Measurements from ENCODE around the gene TKFC.

The TKFC gene

DNA sequence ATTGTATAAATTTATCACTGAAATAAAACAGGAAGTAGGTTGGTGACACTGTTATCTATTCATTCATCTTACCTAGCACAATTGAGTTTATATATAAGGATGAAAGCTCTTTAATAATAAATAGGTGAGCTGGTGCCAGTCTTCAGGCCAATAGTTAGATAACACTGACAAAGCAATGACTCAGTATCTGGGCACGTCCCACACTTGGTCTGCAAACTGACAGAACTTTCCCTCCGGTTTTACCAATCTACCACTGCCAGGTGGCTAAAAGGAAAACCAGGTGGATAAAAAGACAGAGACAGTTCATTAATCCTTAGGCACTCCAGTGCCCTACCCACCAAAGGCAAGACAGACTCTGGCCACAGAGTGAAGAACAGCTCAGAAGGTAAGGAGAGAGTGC, 17.8 kb upstream of the TKFC start:
- no peak for DNase-seq (ENCODE audit: low read depth)

DNA sequence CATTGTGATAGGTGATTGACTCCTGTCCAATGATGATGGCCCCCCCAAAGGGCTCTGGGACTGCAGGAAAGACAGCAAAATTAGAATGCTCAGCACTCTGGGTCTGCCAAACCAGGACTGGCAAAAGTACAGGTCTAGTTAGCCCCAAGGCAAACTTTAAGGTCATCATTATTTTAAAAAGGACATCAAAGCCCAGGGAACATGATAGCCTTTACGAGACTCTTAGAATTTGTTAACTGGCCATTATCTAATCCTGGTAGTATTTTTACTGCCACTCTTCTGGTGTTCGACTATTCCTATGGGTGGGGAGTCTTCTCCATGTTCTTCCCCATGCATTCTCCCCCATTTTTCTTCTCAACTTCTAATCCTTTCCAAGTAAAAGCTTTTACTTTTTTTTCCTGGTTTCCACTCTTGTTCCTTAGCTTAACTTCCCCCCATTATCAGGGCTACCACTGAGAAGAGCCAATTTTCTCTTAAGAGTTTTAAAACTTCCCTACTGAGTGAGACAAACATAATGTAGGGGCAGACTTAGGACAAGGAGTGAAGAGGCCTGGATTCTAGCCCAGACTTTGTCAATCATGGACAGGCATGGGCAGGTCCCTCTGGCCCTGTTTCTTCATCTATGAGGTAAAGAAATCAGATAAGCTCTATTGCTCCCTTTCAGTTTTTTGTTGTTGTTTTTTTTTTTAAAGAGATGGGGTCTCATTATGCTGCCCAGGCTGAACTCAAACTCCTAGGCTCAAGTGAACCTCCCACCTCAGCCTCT, 7.2 kb upstream of the TKFC start:
- peak; percentile 85 for DNase-seq (ENCODE audit: low read depth)

DNA sequence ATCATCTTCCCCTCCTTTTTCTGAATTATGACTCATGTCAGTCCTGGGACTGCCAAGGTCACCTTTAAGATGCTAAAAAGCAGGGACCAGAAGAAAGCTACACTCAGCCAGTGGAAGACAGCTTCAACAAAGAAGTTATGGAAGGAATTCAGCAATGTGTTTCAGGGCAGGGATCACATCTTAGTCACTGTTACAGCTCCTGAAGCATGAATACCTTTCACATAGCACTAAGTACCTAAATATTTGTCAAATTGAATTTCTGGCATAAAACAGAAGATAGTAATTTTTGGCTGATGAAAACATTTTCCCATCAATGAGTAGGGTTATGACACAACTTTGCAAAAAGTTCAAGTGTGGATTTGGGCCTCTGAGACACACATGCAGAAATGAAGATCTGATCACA, 5.4 kb upstream of the TKFC start:
- peak; percentile 74 for DNase-seq (ENCODE audit: low read depth)

DNA sequence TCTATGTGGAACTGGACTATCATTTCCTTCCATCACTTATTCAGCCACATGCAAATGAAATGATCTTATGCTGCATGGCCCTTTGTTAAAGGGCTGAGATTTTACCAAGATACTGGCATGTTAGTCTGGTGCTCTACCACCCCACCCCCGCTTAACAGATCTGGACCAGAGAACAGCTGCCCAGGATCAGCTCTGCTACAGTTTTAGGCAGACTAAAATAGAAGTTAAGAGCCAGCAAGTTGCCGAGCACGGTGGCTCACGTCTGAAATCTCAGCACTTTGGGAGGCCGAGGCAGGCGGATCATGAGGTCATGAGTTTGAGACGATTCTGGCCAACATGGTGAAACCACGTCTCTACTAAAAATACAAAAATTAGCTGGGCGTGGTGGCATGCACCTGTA, 4.7 kb upstream of the TKFC start:
- DNase-seq (ENCODE audit: low read depth), result no peak

DNA sequence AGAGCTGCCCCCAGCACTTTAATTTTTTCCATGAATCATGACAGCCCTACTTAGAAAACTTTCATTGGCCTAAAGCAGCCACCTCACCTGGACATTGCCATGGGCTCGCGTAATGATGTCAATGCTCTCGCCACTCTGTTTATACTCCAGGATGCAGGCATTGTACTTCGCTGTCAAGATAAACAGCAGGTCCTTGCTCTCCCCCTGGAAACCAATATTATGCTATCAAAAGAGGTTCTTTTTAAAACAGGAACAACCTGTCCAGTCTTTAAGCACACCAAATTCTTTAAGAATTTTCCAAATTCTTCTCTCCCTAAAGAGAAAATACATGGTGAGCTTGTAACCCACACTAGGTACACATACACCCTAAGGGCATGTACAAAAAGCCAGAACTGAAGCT, 3.2 kb upstream of the TKFC start:
- DNase-seq (ENCODE audit: low read depth), result no peak

DNA sequence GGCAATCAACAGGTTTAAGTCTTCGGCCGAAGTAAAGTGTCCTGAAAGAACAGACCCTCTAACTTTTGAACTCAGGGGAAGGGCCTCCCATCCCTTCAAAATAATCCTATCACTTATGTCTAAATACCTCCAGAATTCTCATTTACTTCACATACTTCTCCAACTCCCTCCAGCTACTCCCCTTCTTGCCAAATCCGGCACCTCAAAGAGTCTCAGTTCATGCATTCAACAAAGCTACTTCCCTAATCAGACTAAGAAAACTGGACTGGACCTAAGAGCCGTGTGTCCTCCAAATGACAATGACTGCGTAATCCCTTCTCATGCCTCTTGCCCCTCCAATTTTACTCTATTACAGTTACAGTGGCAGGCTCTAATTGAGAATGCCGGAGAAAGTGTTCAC, 1.4 kb upstream of the TKFC start:
- no peak for DNase-seq (ENCODE audit: low read depth)

DNA sequence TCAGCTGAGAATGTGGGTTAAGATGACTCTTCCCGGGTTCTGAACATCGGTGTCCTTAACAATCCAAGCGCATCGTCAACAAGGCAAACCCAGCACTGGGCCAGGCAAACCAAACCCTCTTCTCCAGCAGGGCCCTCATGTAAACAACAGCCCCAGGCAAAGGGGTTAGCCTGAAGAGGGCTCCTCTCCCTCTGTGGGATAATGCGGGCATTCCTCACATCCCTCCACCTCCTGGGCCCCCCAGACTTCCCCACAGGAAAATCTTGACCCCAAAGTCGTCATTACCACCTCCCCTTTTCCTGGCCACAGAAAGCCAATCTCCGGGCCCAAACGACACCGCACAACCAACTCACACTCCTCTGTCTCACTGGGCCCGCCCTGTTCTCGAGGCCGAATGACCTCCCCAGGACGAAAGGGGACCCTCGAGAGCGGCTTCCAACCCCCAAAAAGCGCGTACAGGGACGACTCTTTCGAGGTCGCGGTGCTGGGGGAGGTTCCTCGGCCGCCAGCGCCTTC, 689 bp upstream of the TKFC start:
- DNase-seq (ENCODE audit: low read depth), result peak; percentile 43

DNA sequence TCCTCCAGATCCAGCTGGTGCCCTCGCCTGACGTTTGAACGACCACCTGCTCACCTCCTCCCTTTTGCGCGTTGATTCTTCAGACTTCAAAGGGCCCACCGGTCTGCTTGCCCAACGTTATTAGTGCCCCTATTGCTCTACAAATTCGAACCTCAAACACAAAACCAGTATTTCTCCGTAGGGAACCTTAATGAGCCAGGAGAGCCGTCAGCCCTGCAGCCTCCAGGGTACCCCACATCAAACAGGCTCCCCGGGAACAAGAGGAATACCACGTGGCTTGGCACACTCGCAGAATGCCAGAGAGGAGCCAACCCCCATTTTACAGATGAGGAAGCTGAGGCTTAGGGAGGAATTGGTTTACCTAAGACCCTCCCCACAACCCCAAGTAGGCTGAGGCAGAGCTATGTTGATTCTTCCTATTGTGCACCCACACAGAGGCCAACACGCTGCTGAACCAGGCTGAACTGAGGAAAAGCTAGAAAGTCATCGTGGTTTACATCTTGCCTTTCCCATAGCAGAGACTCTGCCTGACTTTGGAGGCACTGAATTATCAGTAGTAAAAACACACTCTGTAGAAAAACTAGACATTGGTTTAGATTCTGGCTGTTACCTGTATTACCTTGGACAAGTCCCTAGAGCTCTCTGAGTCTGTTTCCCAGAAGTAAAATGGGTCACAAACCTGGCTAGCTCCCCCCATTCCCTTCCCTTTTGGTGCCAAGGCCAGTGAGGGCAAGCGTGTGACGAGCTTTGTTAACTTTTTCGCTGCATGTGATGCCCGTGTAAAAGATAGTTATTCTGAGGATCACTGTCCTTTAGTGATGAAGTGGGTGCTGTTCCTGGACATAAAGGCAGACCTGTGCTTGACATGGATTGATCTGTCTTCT, 764 bp downstream of the TKFC start:
- DNase-seq (ENCODE audit: low read depth), result no peak

DNA sequence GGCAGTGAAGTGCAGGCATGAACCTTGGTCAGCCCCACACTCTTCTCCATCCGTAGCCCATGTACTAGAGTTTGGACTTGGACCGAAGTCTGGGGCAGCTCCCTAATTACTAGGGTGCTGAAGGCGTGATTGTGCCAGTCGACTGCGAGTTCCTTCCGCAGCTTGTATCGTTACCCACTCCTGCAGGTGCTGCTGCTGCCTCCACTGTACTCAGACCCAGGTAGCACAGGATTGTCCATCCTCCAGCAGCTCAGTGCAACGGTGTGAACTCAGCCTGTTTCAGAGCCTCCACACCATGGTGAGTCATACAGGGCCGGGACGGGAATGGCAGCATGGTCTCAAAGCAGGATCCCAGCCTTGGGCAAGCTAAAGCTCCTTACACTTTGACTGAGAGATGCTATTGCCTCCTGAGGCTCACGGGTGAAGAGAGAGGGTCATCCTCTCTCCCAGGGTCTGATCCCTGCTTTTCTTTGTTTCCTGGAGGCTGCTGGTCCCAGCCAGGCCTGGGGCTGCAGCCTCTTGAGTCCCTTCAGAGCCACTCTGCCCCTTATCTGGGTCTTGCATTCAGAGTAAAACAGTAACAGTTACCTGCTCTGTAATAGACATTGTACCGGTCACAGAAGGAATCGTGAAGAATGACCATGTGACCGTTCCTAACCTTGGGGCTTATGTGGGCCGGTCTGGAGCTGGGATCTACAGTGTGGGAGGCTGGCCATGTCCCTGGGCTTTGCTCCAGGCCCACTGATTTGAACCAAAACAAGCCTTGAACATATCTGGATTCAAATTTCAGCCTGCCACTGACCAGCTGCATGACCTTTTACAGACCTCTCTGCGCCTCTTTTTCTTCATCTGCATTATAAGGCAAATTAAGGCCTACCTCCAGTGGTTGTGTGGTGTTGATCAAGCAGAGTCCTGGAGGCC, 1.7 kb downstream of the TKFC start:
- DNase-seq (ENCODE audit: low read depth), result peak; percentile 81

DNA sequence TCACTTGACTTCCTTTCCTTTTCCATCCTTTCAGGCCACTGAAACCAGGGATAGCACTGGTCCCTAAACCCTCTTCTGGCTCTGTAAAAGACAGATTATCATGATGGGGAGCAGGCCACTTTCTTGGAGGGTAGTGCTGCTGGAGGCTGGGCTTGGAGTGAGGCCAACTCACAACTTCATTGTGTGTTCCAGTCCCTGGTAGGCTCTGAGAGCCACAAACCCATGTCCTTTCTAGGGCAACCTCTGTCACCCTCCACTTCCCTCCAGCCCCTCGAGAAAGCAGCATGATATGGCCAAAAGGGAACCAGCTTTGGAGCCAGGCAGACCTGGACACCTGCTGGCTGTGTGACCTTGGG, 2.3 kb downstream of the TKFC start:
- no peak for DNase-seq (ENCODE audit: low read depth)

DNA sequence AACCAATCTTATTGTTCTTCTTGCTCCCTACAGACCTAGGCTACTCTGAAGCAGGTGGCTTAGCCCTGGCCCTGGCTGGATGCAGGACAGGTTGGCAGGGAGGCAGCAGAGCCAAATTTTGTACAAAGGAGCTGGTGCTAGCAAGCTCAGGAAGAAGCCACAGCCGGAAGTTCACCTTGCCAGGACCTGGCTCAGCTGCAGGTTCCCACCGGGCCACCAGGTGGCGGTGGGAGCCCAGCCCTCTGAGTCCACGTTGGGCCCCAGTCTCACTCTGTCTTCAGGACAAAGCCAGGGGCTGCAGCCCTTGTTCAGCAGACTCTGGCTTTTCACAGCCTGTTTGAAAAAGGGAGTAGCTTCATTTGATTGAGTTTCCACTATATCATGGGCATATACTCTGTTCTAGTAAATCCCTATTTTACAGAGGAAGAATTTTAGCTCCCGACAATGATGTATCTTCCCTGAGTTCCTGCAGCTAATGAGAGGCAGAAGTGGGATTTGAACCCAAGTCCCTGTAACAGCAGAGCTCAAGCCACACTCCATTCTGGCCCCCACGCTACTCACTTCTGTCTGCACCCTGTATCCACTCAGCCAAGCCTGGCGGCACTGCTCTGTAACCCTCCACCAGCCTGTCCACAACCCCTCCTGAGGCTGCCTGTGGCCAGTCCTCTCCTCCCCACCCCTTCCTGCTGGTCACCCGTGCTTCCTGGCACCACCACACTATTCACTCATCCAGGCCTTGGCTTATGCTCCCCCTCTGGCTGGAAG, 3.3 kb downstream of the TKFC start:
- DNase-seq (ENCODE audit: low read depth), result peak; percentile 65

DNA sequence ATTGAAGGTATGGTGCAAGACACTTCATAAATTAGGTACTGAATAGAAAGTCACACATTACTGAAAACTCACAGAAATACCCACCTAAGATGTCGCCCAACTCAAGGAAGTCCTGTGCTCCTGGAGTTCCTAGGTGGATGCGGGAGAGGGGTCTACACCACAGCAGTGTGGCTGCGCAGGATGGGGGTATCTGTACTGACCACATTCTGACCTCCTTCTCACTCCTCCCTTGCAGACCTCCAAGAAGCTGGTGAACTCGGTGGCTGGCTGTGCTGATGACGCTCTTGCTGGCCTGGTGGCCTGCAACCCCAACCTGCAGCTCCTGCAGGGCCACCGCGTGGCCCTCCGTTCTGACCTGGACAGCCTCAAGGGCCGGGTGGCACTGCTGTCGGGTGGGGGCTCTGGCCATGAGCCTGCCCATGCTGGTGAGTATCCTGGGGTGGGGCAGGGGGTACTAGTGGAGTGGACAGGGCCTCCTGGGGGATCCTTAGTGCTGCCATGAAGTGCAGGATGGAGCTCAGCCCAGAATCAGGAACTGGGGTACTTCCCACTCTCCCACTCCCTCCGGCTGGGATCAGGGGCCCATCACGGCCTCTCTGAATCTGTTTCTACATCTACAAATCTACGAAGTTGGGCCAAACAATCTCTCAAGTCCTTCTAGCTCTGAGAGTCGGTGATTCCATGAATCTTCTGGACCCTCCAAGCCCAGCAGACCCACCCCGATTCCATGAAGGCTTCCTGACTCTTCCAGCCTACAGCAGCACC, 4.9 kb downstream of the TKFC start:
- no peak for DNase-seq (ENCODE audit: low read depth)

DNA sequence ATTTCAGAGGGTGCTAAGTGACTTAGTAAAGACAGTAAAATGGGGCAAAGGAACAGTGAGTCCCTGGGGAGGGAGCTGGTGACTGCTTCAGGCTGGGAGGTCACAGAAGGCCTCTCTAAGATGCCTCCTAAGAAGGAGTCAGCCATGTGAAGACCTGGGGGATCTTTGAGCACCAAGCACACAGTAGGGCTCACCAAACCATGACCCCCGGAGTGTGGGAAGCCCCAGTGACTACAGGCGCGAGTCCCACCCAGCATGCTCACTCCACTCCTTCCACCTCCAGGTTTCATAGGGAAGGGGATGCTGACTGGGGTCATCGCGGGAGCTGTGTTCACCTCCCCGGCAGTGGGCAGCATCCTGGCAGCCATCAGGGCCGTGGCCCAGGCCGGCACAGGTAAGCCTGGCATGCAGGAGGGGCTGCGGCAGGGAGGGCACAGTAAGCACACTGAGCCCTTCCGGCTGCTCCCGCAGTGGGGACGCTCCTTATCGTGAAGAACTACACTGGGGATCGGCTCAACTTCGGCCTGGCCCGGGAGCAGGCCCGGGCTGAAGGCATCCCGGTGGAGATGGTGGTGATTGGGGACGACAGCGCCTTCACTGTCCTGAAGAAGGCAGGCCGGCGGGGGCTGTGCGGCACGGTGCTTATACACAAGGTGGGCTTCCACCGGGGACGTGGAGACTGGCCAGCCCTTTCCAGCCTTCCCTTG, 5.9 kb downstream of the TKFC start:
- DNase-seq (ENCODE audit: low read depth), result no peak

DNA sequence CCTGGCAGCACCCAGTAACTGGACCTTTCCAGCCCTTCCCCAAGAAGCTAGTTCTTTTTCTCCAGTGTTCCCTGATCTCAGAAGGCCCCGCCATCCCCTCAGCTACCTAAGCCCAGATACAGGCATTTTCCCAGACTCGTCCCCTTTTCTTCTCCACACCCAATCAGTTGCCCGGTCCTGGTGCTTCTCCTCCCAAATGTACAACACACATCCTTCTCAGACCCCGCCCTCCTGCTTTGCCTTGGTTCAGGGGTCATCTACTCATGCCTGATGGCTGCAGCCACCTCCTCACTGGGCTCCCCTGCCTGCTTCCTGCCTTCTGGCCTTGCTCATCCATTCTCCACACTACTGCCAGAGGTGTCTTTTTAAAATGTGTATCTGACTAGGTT, 6.5 kb downstream of the TKFC start:
- no peak for DNase-seq (ENCODE audit: low read depth)

DNA sequence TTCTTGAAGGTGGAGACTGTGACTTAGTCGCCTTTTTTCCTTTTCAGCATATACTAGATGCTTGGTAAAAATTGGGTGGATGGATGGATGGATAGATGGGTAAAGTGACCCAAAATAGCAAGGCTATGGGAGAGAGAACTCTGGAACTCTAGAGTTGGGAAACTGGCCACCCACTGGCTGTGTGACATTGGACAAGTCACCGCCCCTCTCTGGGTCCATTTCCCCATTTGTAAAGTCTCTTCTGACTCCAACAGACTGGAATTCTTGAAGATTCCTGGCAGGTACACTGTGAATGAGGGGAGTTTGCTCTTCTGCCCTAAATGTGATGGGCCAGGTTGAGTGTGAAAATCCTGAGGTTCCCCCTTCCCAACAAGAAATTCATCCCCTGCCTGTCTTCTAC, 8.0 kb downstream of the TKFC start:
- DNase-seq (ENCODE audit: low read depth), result no peak

DNA sequence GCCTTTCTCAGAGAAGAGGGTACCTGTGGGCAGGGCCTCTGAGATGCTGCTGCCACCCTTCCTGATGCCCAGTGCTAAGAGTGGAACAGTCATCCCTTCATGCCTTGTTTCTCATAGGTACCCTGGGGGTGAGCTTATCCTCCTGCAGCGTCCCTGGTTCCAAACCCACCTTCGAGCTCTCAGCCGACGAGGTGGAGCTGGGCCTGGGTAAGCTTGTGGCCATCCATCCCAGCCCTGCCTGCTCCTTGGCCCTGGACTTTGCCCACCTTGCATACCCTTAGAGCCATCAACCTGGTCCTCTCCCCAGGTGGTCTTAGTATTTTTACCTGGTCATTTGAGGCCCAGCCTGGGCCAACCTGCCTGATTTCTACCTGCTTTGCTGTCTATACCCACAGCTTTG, 8.7 kb downstream of the TKFC start:
- no peak for DNase-seq (ENCODE audit: low read depth)

DNA sequence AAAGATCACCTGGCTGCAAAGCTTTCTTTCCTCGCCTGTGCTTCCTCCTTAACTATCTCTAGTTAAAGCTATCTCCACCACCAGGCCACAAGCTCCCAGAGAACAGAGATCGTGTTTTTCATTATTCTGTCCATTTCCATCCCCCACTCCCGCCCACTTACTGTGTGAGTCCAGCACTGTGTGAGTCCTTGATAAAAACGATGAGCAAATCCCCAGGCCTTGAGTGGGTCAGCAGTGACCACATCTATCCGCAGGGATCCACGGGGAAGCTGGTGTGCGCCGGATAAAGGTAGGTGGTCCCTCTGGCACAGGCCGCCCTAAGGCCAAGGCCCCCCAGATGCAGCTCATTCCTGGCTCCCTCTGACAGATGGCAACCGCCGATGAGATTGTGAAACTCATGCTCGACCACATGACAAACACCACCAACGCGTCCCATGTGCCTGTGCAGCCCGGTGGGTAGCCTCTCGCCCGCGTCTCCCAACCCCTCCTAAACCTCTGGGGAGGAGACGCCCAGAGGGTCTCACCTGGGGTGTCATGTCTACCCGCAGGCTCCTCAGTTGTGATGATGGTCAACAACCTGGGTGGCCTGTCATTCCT, 9.3 kb downstream of the TKFC start:
- no peak for DNase-seq (ENCODE audit: low read depth)

DNA sequence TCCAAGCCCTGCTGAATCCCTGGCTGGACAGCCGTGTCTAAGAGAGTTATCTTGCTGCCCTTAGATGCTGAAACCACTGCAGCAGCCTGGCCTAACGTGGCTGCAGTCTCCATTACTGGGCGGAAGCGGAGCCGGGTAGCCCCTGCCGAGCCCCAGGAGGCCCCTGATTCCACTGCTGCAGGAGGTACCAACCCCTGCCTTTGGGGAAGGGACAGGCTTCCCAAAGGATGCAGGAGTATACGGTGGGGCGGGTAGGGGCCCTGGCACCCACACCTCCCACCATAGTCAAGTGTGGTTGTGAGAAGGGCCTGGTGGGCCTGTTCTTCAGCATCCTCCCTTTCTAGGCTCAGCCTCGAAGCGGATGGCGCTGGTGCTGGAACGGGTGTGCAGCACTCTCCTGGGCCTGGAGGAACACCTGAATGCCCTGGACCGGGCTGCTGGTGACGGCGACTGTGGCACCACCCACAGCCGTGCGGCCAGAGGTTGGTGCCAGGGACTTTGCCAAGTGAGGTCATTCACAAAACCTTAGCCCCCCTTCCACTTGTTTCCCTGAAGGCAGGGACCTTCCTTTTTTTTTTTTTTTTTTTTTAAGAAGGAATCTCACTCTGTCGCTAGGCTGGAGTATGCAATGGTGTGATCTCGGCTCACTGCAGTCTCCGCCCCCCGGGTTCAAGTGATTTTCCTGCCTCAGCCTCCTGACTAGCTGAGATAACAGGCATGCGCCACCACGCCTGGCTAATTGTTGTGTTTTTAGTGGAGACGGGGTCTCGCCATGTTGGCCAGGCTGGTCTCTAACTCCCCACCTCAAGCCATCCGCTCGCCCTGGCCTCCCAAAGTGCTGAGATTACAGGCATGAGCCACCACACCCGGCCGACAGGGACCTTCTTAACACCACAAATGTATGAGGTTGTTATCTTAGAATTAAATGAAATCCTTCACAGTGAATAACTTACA, 11.0 kb downstream of the TKFC start:
- no peak for DNase-seq (ENCODE audit: low read depth)
